GM21447 (cell line): ENCODE data around the gene GBP1.
"Not testable (repeated sequence)": the region's sequence is repeated elsewhere in the genome, so short reads cannot be mapped to it uniquely, and the experiment has no call there.

Experiments used
- ATAC-seq: cut with Tn5 transposase; IDR thresholded peaks from one replicate; pipeline ENCODE4 v1.9.1; 2021; ENCODE audit not compliant: unreplicated experiment

Gene GBP1

DNA sequence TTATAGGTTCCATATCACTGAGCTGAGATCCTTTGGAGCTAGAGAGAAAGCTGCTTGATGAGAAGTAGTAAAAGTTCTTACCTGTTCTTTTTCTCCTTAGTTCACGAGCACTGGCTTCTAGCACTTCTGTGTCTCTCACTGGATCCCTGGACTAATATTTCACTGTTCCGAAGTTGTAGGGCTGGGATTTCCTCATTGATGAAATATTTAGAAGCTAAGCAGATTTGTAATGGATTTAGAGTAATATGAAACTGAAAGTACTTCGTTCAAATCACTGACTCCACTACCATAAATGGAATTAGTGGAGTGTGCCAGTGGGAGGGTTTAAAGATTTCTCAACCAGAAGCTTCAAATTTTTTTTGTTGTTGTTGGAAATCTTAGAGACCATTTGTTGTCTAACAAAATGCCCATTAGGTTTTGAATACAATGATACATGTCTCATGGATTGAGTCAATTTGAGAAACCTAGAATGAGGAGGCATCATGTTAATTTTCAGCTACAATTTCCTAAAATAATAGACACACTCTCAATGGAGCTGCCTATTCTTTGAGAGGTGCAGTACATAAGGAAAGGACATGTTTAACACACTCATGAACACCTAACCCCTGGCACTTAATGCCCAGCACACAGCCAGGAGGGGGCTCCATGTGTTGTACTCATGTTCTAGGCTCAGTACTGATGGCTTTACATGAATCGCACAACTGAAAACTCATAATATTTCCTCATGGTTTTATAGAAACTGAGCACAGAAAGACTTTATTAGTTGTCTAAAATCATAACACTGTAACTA, at the start of gene GBP1:
Gene GBP1 (minus strand): TSS at position 130 of the 790 bp plus-strand sequence. CDS start 1,974 bp downstream, outside the sequence.
- peak; percentile 71 for ATAC-seq

DNA sequence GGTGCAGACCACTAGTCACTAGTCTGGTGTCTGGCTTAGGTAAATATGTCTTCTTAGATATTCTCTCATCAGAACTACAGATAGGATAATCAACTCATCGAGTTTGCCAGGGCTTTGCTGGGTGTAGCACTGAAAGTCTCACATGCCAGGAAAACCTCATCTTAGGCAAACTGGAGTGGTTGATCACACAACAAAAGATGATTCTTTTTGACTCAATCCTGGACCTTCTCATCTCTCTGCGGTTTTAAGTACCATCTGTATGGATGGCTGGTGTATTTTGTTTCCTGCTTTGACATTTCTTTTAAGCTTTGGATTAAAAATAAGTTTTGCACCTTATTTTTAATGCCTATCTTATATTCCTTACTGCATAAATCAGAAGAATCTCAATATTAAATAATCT, 49.7 kb upstream of the GBP1 start:
- ATAC-seq, result no peak

GRCh38 chr1:89112871-89113613, 48.0 kb upstream of the GBP1 start:
- ATAC-seq, result no peak

DNA sequence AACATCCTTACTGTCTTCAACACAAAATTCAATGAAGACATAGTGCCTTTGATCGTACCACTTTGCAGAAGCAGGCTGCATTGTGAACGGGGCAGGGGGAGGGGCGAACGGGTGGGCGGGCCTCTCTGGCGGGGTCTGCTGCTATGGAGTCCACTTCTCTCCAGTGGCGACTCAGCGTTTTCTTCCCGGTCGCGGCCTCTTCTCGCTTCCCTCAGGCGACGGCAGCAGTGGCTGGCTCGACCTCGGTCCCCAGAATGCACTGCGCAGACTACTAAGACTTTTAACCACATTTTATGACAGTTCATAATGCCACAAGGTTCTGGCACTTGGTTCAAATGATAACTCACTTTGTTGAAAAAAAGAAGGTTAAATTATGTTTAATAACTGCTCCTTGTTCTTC, 39.7 kb upstream of the GBP1 start:
- ATAC-seq, result no peak

DNA sequence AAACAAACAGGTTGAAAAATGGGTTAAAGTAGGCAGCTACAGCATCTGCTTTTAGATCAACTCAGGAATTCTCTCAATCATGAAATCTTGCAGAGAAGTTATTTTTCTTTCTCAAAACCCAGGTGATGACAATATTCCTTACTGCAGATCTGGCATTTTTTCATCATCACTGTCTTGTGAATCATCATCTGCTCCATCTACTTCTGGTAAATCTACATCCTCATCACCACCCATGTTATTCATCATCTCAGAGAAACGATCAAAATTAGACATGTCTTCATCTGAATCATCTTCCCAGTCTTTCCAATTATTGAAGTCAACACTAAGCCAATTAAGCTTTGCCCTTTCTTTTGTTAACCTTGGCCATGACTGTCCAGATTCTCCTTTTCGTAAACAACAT, 39.1 kb upstream of the GBP1 start:
- no peak for ATAC-seq

DNA sequence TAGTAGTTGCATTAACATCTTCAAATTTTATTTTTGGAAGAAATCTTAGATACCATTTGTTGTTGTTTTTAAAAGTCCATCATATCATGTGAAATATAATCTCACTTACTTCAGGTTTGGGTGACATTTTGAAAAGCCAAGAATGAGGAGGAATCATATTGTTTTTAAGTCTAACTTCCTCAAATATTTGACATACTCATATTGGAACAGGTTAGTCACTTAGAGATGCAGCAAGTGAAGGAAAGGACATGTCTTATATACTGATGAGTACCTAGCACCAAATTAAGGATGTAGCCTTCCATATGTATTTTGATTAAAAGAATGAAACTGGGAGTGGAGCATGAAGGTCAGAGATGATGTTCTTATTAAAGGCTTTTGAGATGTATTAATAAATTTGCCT, 37.0 kb upstream of the GBP1 start:
- no peak for ATAC-seq

GRCh38 chr1:89100412-89100811, 35.4 kb upstream of the GBP1 start:
- ATAC-seq, result no peak

DNA sequence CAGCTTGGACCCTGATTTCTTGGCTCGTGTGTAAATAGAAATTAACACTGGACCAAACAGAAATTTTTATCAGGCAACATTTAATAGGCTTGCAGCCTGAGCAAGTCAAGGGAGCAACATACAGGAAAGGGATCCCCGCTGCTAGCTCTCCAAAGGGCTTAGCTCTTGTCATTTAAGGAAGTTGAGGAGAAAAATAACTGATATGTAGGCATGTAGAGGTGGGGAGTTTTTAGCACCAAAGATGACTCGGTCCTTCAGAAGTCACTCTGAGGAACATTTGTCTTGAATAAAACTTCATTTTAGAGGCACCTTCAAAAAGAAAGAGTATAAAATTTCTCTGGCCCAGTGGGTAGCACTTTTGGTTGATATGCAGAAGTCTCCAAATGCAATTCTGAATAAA, 33.8 kb upstream of the GBP1 start:
- ATAC-seq, result no peak

GRCh38 chr1:89095737-89096136, 30.7 kb upstream of the GBP1 start:
- ATAC-seq, result no peak

- no peak for ATAC-seq
These were observed 25.0 kb upstream of the GBP1 start for GRCh38 chr1:89089962-89090361.

DNA sequence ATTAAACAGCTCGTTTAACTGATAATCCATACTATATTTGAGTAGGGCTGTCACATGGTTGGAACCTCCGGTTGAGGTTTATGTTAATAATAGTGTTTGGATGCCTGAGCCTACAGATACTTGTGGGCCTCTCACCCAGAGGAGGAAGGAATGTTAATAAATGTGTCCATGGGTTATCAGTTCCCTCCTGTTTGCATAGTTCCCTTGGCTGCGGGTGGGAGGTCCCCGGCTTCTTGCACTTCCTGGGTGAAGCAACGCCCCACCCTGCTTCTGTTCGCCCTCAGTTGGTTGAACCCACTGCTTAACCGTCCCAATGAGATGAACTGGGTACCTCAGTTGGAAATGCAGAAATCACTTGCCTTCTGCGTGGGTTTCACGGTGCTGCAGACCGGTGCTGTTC, 23.6 kb upstream of the GBP1 start:
- ATAC-seq, result no peak

- ATAC-seq, result no peak
These were observed 22.2 kb upstream of the GBP1 start for GRCh38 chr1:89087241-89087640.

DNA sequence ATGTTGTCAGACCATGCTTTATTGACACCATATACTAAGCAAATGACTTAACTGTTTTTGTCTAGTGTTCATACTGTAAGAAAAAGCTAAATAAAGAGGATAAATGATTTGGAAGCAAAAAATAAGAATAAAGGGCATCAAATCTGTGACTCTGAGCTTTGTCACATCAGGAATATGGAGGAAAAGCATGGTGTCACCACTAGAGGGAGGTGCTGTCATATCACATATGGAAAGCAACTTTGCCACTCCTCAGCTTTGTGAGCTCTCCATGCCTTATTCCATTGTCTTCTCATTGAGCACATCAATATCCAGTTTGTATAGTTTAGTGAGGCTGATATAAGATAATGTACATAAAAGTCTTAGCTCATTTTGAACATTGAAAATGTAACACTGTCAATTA, 20.8 kb upstream of the GBP1 start:
- peak; percentile 61 for ATAC-seq

GRCh38 chr1:89081005-89081404, 16.0 kb upstream of the GBP1 start:
- ATAC-seq, result no peak

GRCh38 chr1:89080068-89080467, 15.1 kb upstream of the GBP1 start:
- not testable (repeated sequence) for ATAC-seq

- not testable (repeated sequence) for ATAC-seq
These were observed 7.6 kb upstream of the GBP1 start for GRCh38 chr1:89072466-89073065.

DNA sequence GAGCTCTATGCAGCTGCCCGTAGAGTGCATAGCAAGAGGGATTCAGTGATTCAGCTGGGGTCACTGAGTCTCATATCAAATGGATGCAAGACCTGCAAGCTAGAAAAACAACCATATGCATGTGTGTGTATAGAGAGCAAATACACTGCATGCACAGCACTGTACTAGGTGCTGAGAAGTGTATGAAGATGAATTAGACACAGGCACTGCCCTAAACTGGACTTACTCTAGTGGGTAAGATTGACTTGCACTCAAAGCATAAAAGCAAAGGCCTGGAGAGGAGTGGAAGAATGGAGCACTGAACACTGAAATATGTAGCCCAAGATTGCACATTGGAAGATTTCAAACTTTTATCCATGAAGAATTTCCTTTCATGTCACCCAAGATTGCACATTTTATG, 5.5 kb upstream of the GBP1 start:
- no peak for ATAC-seq

- no peak for ATAC-seq
These were observed 4.9 kb upstream of the GBP1 start for GRCh38 chr1:89069951-89070350.

GRCh38 chr1:89068291-89068690, 3.3 kb upstream of the GBP1 start:
- ATAC-seq, result no peak

GRCh38 chr1:89064632-89065031, 376 bp downstream of the GBP1 start:
- peak; percentile 49 for ATAC-seq

GRCh38 chr1:89063094-89063493, 1.9 kb downstream of the GBP1 start:
- ATAC-seq, result no peak

DNA sequence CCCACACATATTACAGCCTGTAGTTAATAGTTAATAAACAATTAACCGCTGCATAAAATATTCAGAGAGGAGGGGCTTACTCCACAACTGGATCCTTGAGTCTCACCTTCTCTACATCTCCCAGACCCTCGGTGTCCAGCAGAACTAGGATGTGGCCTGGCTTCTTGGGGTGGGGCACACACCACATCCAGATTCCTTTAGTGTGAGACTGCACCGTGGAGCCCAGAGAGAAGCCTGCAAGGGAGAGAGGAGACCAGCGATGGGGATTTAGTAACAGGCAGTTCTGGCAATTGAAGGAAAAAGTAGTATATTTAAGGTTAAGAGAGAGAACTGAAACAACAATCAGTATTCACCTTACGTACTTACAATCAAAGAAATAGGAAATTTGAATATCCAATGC, 4.9 kb downstream of the GBP1 start:
- no peak for ATAC-seq
